HCT116 (cell line): ENCODE data around the gene LAMTOR1. TPM values are rescaled to one million over a fixed set of nuclear protein-coding genes. Genes with fewer than 3 reads are reported as not detected.

Source experiments
- ATAC-seq: fragments of 200-7000 bp; cut with Tn5 transposase; 2 replicates; pipeline ENCODE4 v1.9.1; 2020; ENCODE audit warnings: mild to moderate bottlenecking, moderate library complexity
- BruUV-seq: library from RNA; stranded (reverse); fragments of 400-500 nt; replicated peaks from 2 replicates; lab custom pipeline; 2021; lab: Mats Ljungman, UMichigan
- CTCF ChIA-PET: fragments of 300-600 bp; sonication (Branson Sonifier 250); formaldehyde crosslinking; loops from one replicate; lab custom pipeline; 2021; ENCODE audit warnings: antibody characterized with exemption; lab: Charles Lee
- POLR2A ChIA-PET: fragments of 300-600, 350-600 bp; sonication (Branson Sonifier 250); formaldehyde crosslinking; loops from one replicate; lab custom pipeline; 2021; ENCODE audit warnings: antibody characterized with exemption; lab: Charles Lee
- RAD21 ChIA-PET, 2 experiments: fragments of 300-600 bp; sonication (Branson Sonifier 250); formaldehyde crosslinking; loops; one replicate each; lab custom pipeline; 2023; ENCODE audit warnings: low total read pairs in 2 of 2; ENCODE audit not compliant: uncharacterized antibody in 2 of 2, unreplicated experiment in 2 of 2, low non-redundant PET in 1 of 2; lab: Charles Lee
- DNase-seq: peaks from one replicate; pipeline ENCODE4 v3.0.0-alpha.2; 2010; ENCODE audit warnings: low read depth, low spot score
- H2AFZ ChIP-seq: fragments of 200-600 bp; shearing (Covaris generic), sonication (generic); 2 replicates; pipeline ENCODE4 v1.6.1; 2017; ENCODE audit warnings: low read depth, mixed run types, mixed read lengths, antibody characterized with exemption, low read length; ENCODE audit not compliant: poor library complexity, severe bottlenecking
- H3K27ac ChIP-seq: 2 replicates; pipeline ENCODE4 v1.5.1; 2012; ENCODE audit warnings: low read depth, low read length
- H3K27me3 ChIP-seq: fragments of 200-600 bp; sonication (generic); 2 replicates; pipeline ENCODE4 v1.6.1; 2016; ENCODE audit warnings: mixed run types, low read length, mixed read lengths; ENCODE audit not compliant: insufficient read depth
- H3K36me3 ChIP-seq, 2 experiments: fragments of 200-500 bp in 1 of 2; fragments of 200-600 bp in 1 of 2; sonication (Bioruptor generic) in 1 of 2; sonication (generic) in 1 of 2; 2 replicates each; pipeline versions ENCODE4 v1.5.1 to v1.6.1; 2014 to 2016; ENCODE audit warnings: low read length in 2 of 2, inconsistent platforms in 1 of 2, mixed read lengths in 1 of 2, mixed run types in 1 of 2; ENCODE audit not compliant: insufficient read depth in 2 of 2, control insufficient read depth in 1 of 2
- H3K4me1 ChIP-seq, 2 experiments: fragments of 200-600 bp in 1 of 2; sonication (generic) in 1 of 2; 2 replicates each; pipeline versions ENCODE4 v1.5.1 to v1.6.1; 2012 to 2017; ENCODE audit warnings: low read length in 2 of 2, inconsistent platforms in 1 of 2, mild to moderate bottlenecking in 1 of 2, mixed read lengths in 1 of 2, mixed run types in 1 of 2, moderate library complexity in 1 of 2; ENCODE audit not compliant: insufficient read depth in 2 of 2, control insufficient read depth in 1 of 2
- H3K4me2 ChIP-seq: fragments of 200-600 bp; sonication (generic); 2 replicates; pipeline ENCODE4 v1.6.1; 2017; ENCODE audit warnings: mixed run types, low read length, mixed read lengths
- H3K4me3 ChIP-seq, 2 experiments: fragments of 200-600 bp in 1 of 2; sonication (generic) in 1 of 2; replicated peaks in 1 of 2; 2 replicates each; pipeline ENCODE4 v1.5.1; 2011 to 2016; ENCODE audit warnings: low read length in 2 of 2, control low read depth in 1 of 2, low read depth in 1 of 2, mild to moderate bottlenecking in 1 of 2, mixed read lengths in 1 of 2, mixed run types in 1 of 2
- H3K79me2 ChIP-seq: fragments of 200-600 bp; sonication (generic); 2 replicates; pipeline ENCODE4 v1.6.1; 2017; ENCODE audit warnings: mild to moderate bottlenecking, mixed run types, low read length, moderate library complexity, mixed read lengths; ENCODE audit not compliant: insufficient read depth
- H3K9ac ChIP-seq: fragments of 200-600 bp; sonication (generic); 2 replicates; pipeline ENCODE4 v1.6.1; 2016; ENCODE audit warnings: low read length, mixed read lengths
- H3K9me2 ChIP-seq: fragments of 200-600 bp; sonication (generic), shearing (Covaris generic); 2 replicates; pipeline ENCODE4 v1.6.1; 2017; ENCODE audit warnings: mixed run types, mild to moderate bottlenecking, moderate library complexity; ENCODE audit not compliant: insufficient read depth
- H3K9me3 ChIP-seq, 2 experiments: fragments of 200-500 bp in 1 of 2; fragments of 200-600 bp in 1 of 2; sonication (Bioruptor generic) in 1 of 2; sonication (generic) in 1 of 2; 2 replicates each; pipeline ENCODE4 v1.6.1; 2014 to 2017; ENCODE audit warnings: low read length in 2 of 2, mixed read lengths in 2 of 2, inconsistent platforms in 1 of 2, low read depth in 1 of 2, mild to moderate bottlenecking in 1 of 2, mixed run types in 1 of 2, moderate library complexity in 1 of 2; ENCODE audit not compliant: control insufficient read depth in 1 of 2, insufficient read depth in 1 of 2
- H4K20me1 ChIP-seq: fragments of 200-600 bp; sonication (generic), shearing (Covaris generic); 2 replicates; pipeline ENCODE4 v1.6.1; 2017; ENCODE audit warnings: mixed run types, mild to moderate bottlenecking, moderate library complexity; ENCODE audit not compliant: insufficient read depth
- CEBPB ChIP-seq: IDR thresholded peaks from 2 replicates; pipeline ENCODE4 v1.6.1; 2012; ENCODE audit warnings: low read depth
- EGR1 ChIP-seq: IDR thresholded peaks from 2 replicates; pipeline ENCODE4 v1.6.1; 2012; ENCODE audit warnings: low read depth
- ELF1 ChIP-seq: IDR thresholded peaks from 2 replicates; pipeline ENCODE4 v1.6.1; 2012; ENCODE audit warnings: low read depth, borderline replicate concordance
- EZH2 ChIP-seq: fragments of 200-600 bp; sonication (generic); IDR thresholded peaks from 2 replicates; pipeline ENCODE4 v1.6.1; 2017; ENCODE audit warnings: antibody characterized with exemption, mixed run types
- EZH2phosphoT487 ChIP-seq: fragments of 200-600 bp; IDR thresholded peaks from 2 replicates; pipeline ENCODE4 v1.6.1; 2018; ENCODE audit warnings: antibody characterized with exemption, borderline replicate concordance
- FOSL1 ChIP-seq: IDR thresholded peaks from 2 replicates; pipeline ENCODE4 v1.6.1; 2012; ENCODE audit warnings: low read depth
- JUND ChIP-seq: IDR thresholded peaks from 2 replicates; pipeline ENCODE4 v1.6.1; 2012
- POLR2A ChIP-seq: IDR thresholded peaks from 2 replicates; pipeline ENCODE4 v1.7.0; 2011; ENCODE audit warnings: borderline replicate concordance; ENCODE audit not compliant: insufficient read depth, insufficient read length; ENCODE audit errors: extremely low read depth
- POLR2AphosphoS5 ChIP-seq: IDR thresholded peaks from 2 replicates; pipeline ENCODE4 v1.6.1; 2011; ENCODE audit warnings: mild to moderate bottlenecking, low read depth, low read length, moderate library complexity
- SIN3A ChIP-seq: IDR thresholded peaks from 2 replicates; pipeline ENCODE4 v1.6.1; 2012; ENCODE audit warnings: low read depth
- SP1 ChIP-seq: IDR thresholded peaks from 2 replicates; pipeline ENCODE4 v1.6.1; 2012; ENCODE audit warnings: low read depth
- TCF7L2 ChIP-seq: IDR thresholded peaks from 2 replicates; pipeline ENCODE4 v1.7.0; 2011; ENCODE audit warnings: borderline replicate concordance, inconsistent platforms; ENCODE audit not compliant: insufficient read depth, insufficient read length; ENCODE audit errors: extremely low read depth
- YY1 ChIP-seq: IDR thresholded peaks from 2 replicates; pipeline ENCODE4 v1.6.1; 2011; ENCODE audit warnings: low read length, low read depth, moderate library complexity, mild to moderate bottlenecking; ENCODE audit not compliant: insufficient replicate concordance; ENCODE audit errors: extremely low read depth
- ZBTB33 ChIP-seq: IDR thresholded peaks from 2 replicates; pipeline ENCODE4 v1.6.1; 2011; ENCODE audit warnings: mild to moderate bottlenecking, low read length, moderate library complexity; ENCODE audit not compliant: insufficient replicate concordance; ENCODE audit errors: extremely low read depth
- ZFX ChIP-seq: fragments of 450-650 bp; IDR thresholded peaks from 2 replicates; pipeline ENCODE4 v1.6.1; 2017
- intact Hi-C: fragments of 100-400 bp; cut with micrococcal nuclease; formaldehyde crosslinking; loops from 2 replicates; pipeline ENCODE4 v1.10.0; 2022
- total RNA-seq: library from RNA; stranded (reverse); gene quantifications from one replicate; pipeline ENCODE4 v1.2.1, GENCODE V29; 2021; ENCODE audit not compliant: unreplicated experiment
- TF ChIP-seq, protein P1 (sequence below): IDR thresholded peaks from 2 replicates; pipeline ENCODE4 v1.6.1; 2012
- TF ChIP-seq, protein P2 (sequence below): IDR thresholded peaks from 2 replicates; pipeline ENCODE4 v1.6.1; 2012

Gene LAMTOR1
- total RNA-seq, 1 experiment from 2014 or later, result 63.9 TPM

DNA sequence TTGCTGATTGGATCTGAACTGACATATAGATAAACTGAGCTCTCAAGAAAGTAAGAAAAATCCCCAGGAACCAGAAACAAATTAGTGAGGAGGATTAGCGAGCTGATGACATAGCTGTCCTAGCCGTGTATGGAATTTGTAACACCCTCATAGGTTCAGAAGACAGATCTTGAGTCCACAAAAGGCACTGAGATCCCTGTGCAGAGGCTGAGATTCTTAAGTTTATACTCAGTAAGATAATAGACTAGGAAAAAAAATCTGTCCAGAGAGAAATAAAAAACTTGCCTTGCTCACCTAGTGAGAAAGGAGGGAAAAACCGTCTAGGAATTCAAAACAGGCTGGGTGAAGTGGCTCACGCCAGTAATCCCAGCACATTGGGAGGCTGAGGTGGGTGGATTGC is 27.3 kb downstream of the LAMTOR1 start:
- no peaks in the 10 kb centered on the region for H3K9me3 ChIP-seq
- TF ChIP-seq EZH2 (no peak), ZFX (no peak), FOSL1 (no peak), POLR2A (no peak), POLR2AphosphoS5 (no peak), JUND (no peak), EZH2phosphoT487 (no peak), ELF1 (no peak), TCF7L2 (no peak), YY1 (no peak), SIN3A (no peak), SP1 (no peak), EGR1 (no peak), ZBTB33 (no peak), CEBPB (no peak)
- TF ChIP-seq, protein P1, sequence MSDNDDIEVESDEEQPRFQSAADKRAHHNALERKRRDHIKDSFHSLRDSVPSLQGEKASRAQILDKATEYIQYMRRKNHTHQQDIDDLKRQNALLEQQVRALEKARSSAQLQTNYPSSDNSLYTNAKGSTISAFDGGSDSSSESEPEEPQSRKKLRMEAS, result no peak
- TF ChIP-seq, protein P2, sequence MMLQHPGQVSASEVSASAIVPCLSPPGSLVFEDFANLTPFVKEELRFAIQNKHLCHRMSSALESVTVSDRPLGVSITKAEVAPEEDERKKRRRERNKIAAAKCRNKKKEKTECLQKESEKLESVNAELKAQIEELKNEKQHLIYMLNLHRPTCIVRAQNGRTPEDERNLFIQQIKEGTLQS, result no peak
- H3K4me2 ChIP-seq, result 0 out of 2 replicates have a peak overlapping the region, but pooled peaks have one; percentile 2
- peaks cover 0 to 3% of the 10 kb centered on the region in 2 experiments; a peak in 1 of 4 replicates for H3K36me3 ChIP-seq
- DNase-seq (no peak), ATAC-seq (no peak)
- no peak overlapping the region; the same call in 1 of the 2 replicates for H3K27ac ChIP-seq
- no peak overlapping the region for H3K4me3 ChIP-seq
- ChIA-PET CTCF (interaction anchor here (1.2 to 1.7 kb wide), 2 partner anchors 19 to 51 kb away, joined by 4 to 5 read pairs; no protein-coding TSS in a partner anchor), RAD21 (no interaction called here), POLR2A (no interaction called here)
- no peak overlapping the region for H2AFZ ChIP-seq
- no TSS peak for BruUV-seq
- no peaks in the 10 kb centered on the region for H3K9me2 ChIP-seq
- H3K79me2 ChIP-seq, result peaks cover 90% of the 10 kb centered on the region
- H3K27me3 ChIP-seq, result no peaks in the 10 kb centered on the region
- intact Hi-C loops, result loop anchor here (5.0 kb wide), 1 partner anchor 33 kb away; no protein-coding TSS in a partner anchor
- H3K9ac ChIP-seq, result no peak overlapping the region
- peaks cover 29 to 60% of the 10 kb centered on the region in 2 experiments for H3K4me1 ChIP-seq
- no peaks in the 10 kb centered on the region; the same call in 1 of the 2 replicates for H4K20me1 ChIP-seq
